CD14-positive monocyte (primary cell): ENCODE results near the gene RNF157. TPM values are rescaled to one million over a fixed set of nuclear protein-coding genes. Genes with fewer than 3 reads are reported as not detected.

Experiments used
- DNase-seq, 3 donors: peaks; one replicate each; pipeline ENCODE4 v3.0.0-alpha.2; 2011 to 2022
- H2AFZ ChIP-seq: 2 replicates; pipeline ENCODE4 v1.6.0; 2012; ENCODE audit warnings: mild to moderate bottlenecking, low read depth, low read length, inconsistent platforms; ENCODE audit not compliant: insufficient read depth, poor library complexity, severe bottlenecking
- H3K27ac ChIP-seq, 2 donors: 1 replicate in 1 of 2; 2 replicates in 1 of 2; pipeline ENCODE4 v1.5.1; 2012 to 2013; ENCODE audit warnings: low read length in 2 of 2, control low read depth in 1 of 2, inconsistent platforms in 1 of 2, low read depth in 1 of 2, mild to moderate bottlenecking in 1 of 2
- H3K27me3 ChIP-seq, 2 donors: one replicate each; pipeline versions ENCODE4 v1.6.0 to v1.6.1; 2011 to 2013; ENCODE audit warnings: low read length in 2 of 2; ENCODE audit not compliant: control insufficient read depth in 2 of 2, insufficient read depth in 2 of 2
- H3K36me3 ChIP-seq, 2 donors: replicated peaks in 1 of 2; 1 replicate in 1 of 2; 2 replicates in 1 of 2; pipeline versions ENCODE4 v1.5.1 to v1.6.1; 2012 to 2013; ENCODE audit warnings: low read length in 2 of 2, control low read depth in 1 of 2, inconsistent platforms in 1 of 2, mild to moderate bottlenecking in 1 of 2; ENCODE audit not compliant: insufficient read depth in 2 of 2, control insufficient read depth in 1 of 2
- H3K4me1 ChIP-seq, 2 donors: 1 replicate in 1 of 2; 2 replicates in 1 of 2; pipeline versions ENCODE4 v1.5.1 to v1.6.1; 2012 to 2013; ENCODE audit warnings: low read length in 2 of 2, control low read depth in 1 of 2, inconsistent platforms in 1 of 2, mild to moderate bottlenecking in 1 of 2, moderate library complexity in 1 of 2; ENCODE audit not compliant: insufficient read depth in 2 of 2, control insufficient read depth in 1 of 2
- H3K4me2 ChIP-seq: replicated peaks from 2 replicates; pipeline ENCODE3; 2012; ENCODE audit warnings: low read length, moderate library complexity, mild to moderate bottlenecking; ENCODE audit not compliant: poor library complexity, severe bottlenecking; ENCODE audit errors: extremely low read depth
- H3K4me3 ChIP-seq, 3 experiments: fragments of 200-600 bp in 1 of 3; sonication (generic) in 1 of 3; replicated peaks in 1 of 3; 1 replicate in 2 of 3; 2 replicates in 1 of 3; pipeline ENCODE4 v1.5.1; 2011 to 2013; ENCODE audit warnings: low read length in 3 of 3, mild to moderate bottlenecking in 3 of 3, control low read depth in 2 of 3, low read depth in 2 of 3, inconsistent platforms in 1 of 3, moderate library complexity in 1 of 3
- H3K79me2 ChIP-seq: 2 replicates; pipeline ENCODE4 v1.6.0; 2012; ENCODE audit warnings: mild to moderate bottlenecking, control low read depth, inconsistent platforms, low read length, moderate library complexity; ENCODE audit not compliant: insufficient read depth
- H3K9ac ChIP-seq: 2 replicates; pipeline ENCODE4 v1.6.0; 2017; ENCODE audit warnings: low read length, mild to moderate bottlenecking; ENCODE audit not compliant: insufficient read depth, poor library complexity, severe bottlenecking
- H3K9me3 ChIP-seq, 2 donors: replicated peaks in 1 of 2; 1 replicate in 1 of 2; 2 replicates in 1 of 2; pipeline versions ENCODE4 v1.5.1 to v1.6.1; 2012 to 2013; ENCODE audit warnings: low read length in 2 of 2, control low read depth in 1 of 2; ENCODE audit not compliant: control insufficient read depth in 1 of 2, insufficient read depth in 1 of 2
- H4K20me1 ChIP-seq: 2 replicates; pipeline ENCODE4 v1.6.0; 2012; ENCODE audit warnings: mild to moderate bottlenecking, low read length, control low read depth, moderate library complexity; ENCODE audit not compliant: insufficient read depth
- H3K27ac Mint-ChIP-seq, 7 donors: one replicate each; pipeline ENCODE4 v1.8.0; 2020; ENCODE audit warnings: mild to moderate bottlenecking in 7 of 7, mixed read lengths in 7 of 7, moderate library complexity in 6 of 7, inconsistent platforms in 2 of 7
- H3K27me3 Mint-ChIP-seq, 3 donors: one replicate each; pipeline ENCODE4 v1.8.0; 2021 to 2022; ENCODE audit warnings: low read depth in 3 of 3, mild to moderate bottlenecking in 3 of 3, mixed read lengths in 3 of 3, moderate library complexity in 3 of 3, inconsistent platforms in 1 of 3
- H3K36me3 Mint-ChIP-seq, 2 donors: one replicate each; pipeline ENCODE4 v1.8.0; 2020; ENCODE audit warnings: mixed read lengths in 2 of 2, inconsistent platforms in 1 of 2, mild to moderate bottlenecking in 1 of 2
- H3K4me1 Mint-ChIP-seq: one replicate; pipeline ENCODE4 v1.8.0; 2020; ENCODE audit warnings: mild to moderate bottlenecking, mixed read lengths
- H3K4me3 Mint-ChIP-seq, 2 donors: one replicate each; pipeline ENCODE4 v1.8.0; 2020; ENCODE audit warnings: mild to moderate bottlenecking in 2 of 2, mixed read lengths in 2 of 2, moderate library complexity in 1 of 2
- H3K9me3 Mint-ChIP-seq, 7 donors: one replicate each; pipeline ENCODE4 v1.8.0; 2020 to 2022; ENCODE audit warnings: mixed read lengths in 7 of 7, mild to moderate bottlenecking in 6 of 7, moderate library complexity in 6 of 7, inconsistent platforms in 2 of 7
- WGBS: methylation state at CpG from one replicate; pipeline ENCODE4 v1.1.5; 2013; ENCODE audit warnings: missing lambda C conversion rate; ENCODE audit not compliant: insufficient coverage; 5-methylcytosine and 5-hydroxymethylcytosine counted together
- intact Hi-C, 2 donors: fragments of 100-400 bp; cut with micrococcal nuclease; formaldehyde crosslinking; loops; one replicate each; pipeline versions ENCODE4 v1.15.0 to v1.15.1; 2023
- polyA plus RNA-seq, 3 donors: library from polyadenylated mRNA; depleted of rRNA in 1 of 3; unstranded in 2 of 3; stranded (reverse) in 1 of 3; fragments of 300-500 nt in 2 of 3; fragments of >200 nt in 1 of 3; fragmentation: Illumina TruSeq in 2 of 3; gene quantifications; 1 replicate in 2 of 3; 2 replicates in 1 of 3; pipeline ENCODE4 v1.2.3, GENCODE V29; 2012 to 2021
- TF ChIP-seq, protein P1 (sequence below): fragments of 200-600 bp; IDR thresholded peaks from one replicate; pipeline ENCODE4 v1.8.0; 2022; ENCODE audit warnings: antibody characterized with exemption, mild to moderate bottlenecking

The RNF157 gene
- polyA plus RNA-seq, 3 donors, result 0.03 TPM; not detected in 2

DNA sequence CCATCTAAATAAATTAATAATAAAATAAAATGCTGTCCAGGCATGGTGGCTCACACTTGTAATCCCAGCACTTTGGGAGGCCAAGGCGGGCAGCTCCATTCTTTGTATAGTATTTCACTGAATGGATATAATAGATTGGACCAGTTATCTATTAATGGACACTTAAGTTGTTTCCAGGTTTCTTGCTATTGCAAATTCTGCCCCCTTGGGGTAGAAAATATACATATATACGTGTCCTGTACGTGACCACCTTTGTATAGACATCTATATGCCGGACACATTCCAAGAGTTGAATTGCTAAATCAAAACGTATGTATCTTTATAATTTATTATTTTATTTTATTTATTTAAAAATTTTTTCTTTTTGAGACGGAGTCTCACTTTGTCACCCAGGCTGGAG, 132.8 kb downstream of the RNF157 start:
- intact Hi-C loops, result no loop called here

DNA sequence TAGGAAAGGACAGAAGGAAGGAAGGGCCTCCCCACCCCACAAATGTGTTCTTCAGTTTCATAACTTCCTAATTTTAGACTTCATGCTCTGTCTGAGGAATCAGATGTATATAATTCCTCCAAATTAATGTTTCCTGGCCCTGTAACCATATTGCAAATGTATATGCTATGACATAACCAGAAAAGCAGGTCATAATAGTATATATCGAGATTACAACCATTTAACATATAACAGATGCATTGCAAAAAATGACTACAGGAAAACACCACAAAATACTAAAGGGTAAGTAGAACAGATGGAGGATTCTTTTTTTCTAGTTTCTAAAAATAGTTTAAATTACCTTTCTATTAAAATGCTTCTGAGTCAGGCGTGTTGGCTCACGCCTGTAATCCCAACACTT, 133.6 kb downstream of the RNF157 start:
- H4K20me1 ChIP-seq, result no peaks in the 10 kb centered on the region
- intact Hi-C loops, result no loop called here
- peak overlapping the region in 1 of 3 experiments; percentile 23 for H3K4me3 ChIP-seq
- H3K9ac ChIP-seq, result no peak overlapping the region
- H3K36me3 ChIP-seq, result peaks cover 5% of the 10 kb centered on the region in 2 donors
- Mint-ChIP-seq H3K4me1 (peaks cover 32% of the 10 kb centered on the region), H3K27ac (peak overlapping the region in 2 of 7 donors; percentile 45 to 80), H3K27me3 (peaks cover 3 to 21% (median 9%) of the 10 kb centered on the region in 3 donors), H3K4me3 (peak overlapping the region; percentile 34 to 63), H3K9me3 (peaks cover 0 to under 1% (median 0%) of the 10 kb centered on the region in 7 donors), H3K36me3 (peaks cover 2 to 5% of the 10 kb centered on the region in 2 donors)
- no CpG with 5 or more reads among the region's 3 CpGs for WGBS
- H3K4me1 ChIP-seq, result peaks cover 42 to 45% of the 10 kb centered on the region in 2 donors
- H3K4me2 ChIP-seq, result peak overlapping the region; percentile 17
- no peak overlapping the region for H3K27ac ChIP-seq
- no peaks in the 10 kb centered on the region for H3K9me3 ChIP-seq
- H3K79me2 ChIP-seq, result peaks cover 20% of the 10 kb centered on the region
- peaks cover 0 to 2% of the 10 kb centered on the region in 2 donors for H3K27me3 ChIP-seq
- TF ChIP-seq, protein P1, sequence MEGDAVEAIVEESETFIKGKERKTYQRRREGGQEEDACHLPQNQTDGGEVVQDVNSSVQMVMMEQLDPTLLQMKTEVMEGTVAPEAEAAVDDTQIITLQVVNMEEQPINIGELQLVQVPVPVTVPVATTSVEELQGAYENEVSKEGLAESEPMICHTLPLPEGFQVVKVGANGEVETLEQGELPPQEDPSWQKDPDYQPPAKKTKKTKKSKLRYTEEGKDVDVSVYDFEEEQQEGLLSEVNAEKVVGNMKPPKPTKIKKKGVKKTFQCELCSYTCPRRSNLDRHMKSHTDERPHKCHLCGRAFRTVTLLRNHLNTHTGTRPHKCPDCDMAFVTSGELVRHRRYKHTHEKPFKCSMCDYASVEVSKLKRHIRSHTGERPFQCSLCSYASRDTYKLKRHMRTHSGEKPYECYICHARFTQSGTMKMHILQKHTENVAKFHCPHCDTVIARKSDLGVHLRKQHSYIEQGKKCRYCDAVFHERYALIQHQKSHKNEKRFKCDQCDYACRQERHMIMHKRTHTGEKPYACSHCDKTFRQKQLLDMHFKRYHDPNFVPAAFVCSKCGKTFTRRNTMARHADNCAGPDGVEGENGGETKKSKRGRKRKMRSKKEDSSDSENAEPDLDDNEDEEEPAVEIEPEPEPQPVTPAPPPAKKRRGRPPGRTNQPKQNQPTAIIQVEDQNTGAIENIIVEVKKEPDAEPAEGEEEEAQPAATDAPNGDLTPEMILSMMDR, result no peak
- peak in 1 of 3 donors; percentile 7 for DNase-seq
- peak overlapping the region; percentile 52 for H2AFZ ChIP-seq

More for the DNA sequence above, 132.8 kb downstream of the RNF157 start:
- H3K4me2 ChIP-seq, result no peak overlapping the region
- peaks cover 0 to 2% (median 0%) of the 10 kb centered on the region in 7 donors for H3K9me3 Mint-ChIP-seq
- H3K4me3 Mint-ChIP-seq, result no peak overlapping the region
- H3K27me3 Mint-ChIP-seq, result peaks cover 5 to 29% (median 15%) of the 10 kb centered on the region in 3 donors
- TF ChIP-seq, protein P1, result peak; percentile 34
- H3K36me3 ChIP-seq, result no peaks in the 10 kb centered on the region
- peaks cover 0 to 2% of the 10 kb centered on the region in 2 donors for H3K27me3 ChIP-seq
- no peak overlapping the region for H3K9ac ChIP-seq
- no peaks in the 10 kb centered on the region for H4K20me1 ChIP-seq
- H3K79me2 ChIP-seq, result peaks cover 12% of the 10 kb centered on the region
- H3K9me3 ChIP-seq, result no peaks in the 10 kb centered on the region
- no peaks in the 10 kb centered on the region for H3K36me3 Mint-ChIP-seq
- no peak overlapping the region for H3K4me3 ChIP-seq
- no peak overlapping the region for H3K27ac Mint-ChIP-seq
- H3K4me1 ChIP-seq, result peaks cover 38 to 39% of the 10 kb centered on the region in 2 donors
- DNase-seq, result no peak
- no peak overlapping the region for H2AFZ ChIP-seq
- peaks cover 32% of the 10 kb centered on the region for H3K4me1 Mint-ChIP-seq
- WGBS, result 100% methylated on average over 1 of the region's 6 CpGs
- no peak overlapping the region for H3K27ac ChIP-seq
